HepG2 (cell line): Measurements from ENCODE around the gene HSD3B7. TPM values are rescaled to one million over a fixed set of nuclear protein-coding genes. Genes with fewer than 3 reads are reported as not detected.
A peak's percentile ranks its signal among the peaks of the same experiment; 100 is the strongest.

Experiments
- AFF4 ChIP-seq: sonication (generic); formaldehyde crosslinking; IDR thresholded peaks from 2 replicates; pipeline ENCODE4 v1.4.0; 2020; ENCODE audit warnings: missing genetic modification reagents
- ATAD3A ChIP-seq: sonication (generic); formaldehyde crosslinking; IDR thresholded peaks from 2 replicates; pipeline ENCODE4 v1.4.0; 2020; ENCODE audit warnings: missing genetic modification reagents
- BHLHE40 ChIP-seq: IDR thresholded peaks from 2 replicates; pipeline ENCODE4 v1.6.1; 2011; ENCODE audit warnings: low read length, improper control_type of control experiment
- CEBPB ChIP-seq: IDR thresholded peaks from 2 replicates; pipeline ENCODE4 v1.6.1; 2011; ENCODE audit warnings: low read depth, low read length, improper control_type of control experiment, borderline replicate concordance
- CEBPZ ChIP-seq: IDR thresholded peaks from 2 replicates; pipeline ENCODE4 v1.6.1; 2012; ENCODE audit warnings: low read length, improper control_type of control experiment
- GTF2F1 ChIP-seq: fragments of 150-350 bp; IDR thresholded peaks from 2 replicates; pipeline ENCODE4 v1.6.1; 2014; ENCODE audit warnings: low read length
- HNRNPH1 ChIP-seq: fragments of 200-400 bp; formaldehyde crosslinking; optimal IDR thresholded peaks from 2 replicates; pipeline ENCODE3; 2017; ENCODE audit warnings: mild to moderate bottlenecking, low read depth, low read length
- SNRNP70 ChIP-seq: fragments of 200-400 bp; formaldehyde crosslinking; IDR thresholded peaks from 2 replicates; pipeline ENCODE4 v1.6.1; 2017; ENCODE audit warnings: mild to moderate bottlenecking, low read depth, low read length, moderate library complexity
- SOX6 ChIP-seq, 2 experiments: fragments of 450-650 bp in 1 of 2; sonication (generic) in 1 of 2; formaldehyde crosslinking in 1 of 2; IDR thresholded peaks; 2 replicates each; pipeline versions ENCODE4 v1.4.0 to v1.6.1; 2017 to 2020; ENCODE audit warnings: antibody characterized with exemption in 1 of 2, mild to moderate bottlenecking in 1 of 2, missing genetic modification reagents in 1 of 2
- TGIF2 ChIP-seq: IDR thresholded peaks from 2 replicates; pipeline ENCODE4 v1.6.1; 2016; ENCODE audit warnings: control low read depth, missing compliant biosample characterization
- TRAFD1 ChIP-seq: sonication (generic); formaldehyde crosslinking; IDR thresholded peaks from 2 replicates; pipeline ENCODE4 v1.5.1; 2020; ENCODE audit warnings: missing genetic modification reagents, mild to moderate bottlenecking, borderline replicate concordance
- ZEB1 ChIP-seq: IDR thresholded peaks from 2 replicates; pipeline ENCODE4 v1.6.1; 2012; ENCODE audit warnings: mild to moderate bottlenecking, low read depth, inconsistent platforms; ENCODE audit not compliant: insufficient replicate concordance
- ZFX ChIP-seq: sonication (generic); formaldehyde crosslinking; IDR thresholded peaks from 2 replicates; pipeline ENCODE4 v1.4.0; 2020; ENCODE audit warnings: mild to moderate bottlenecking, low read depth, missing genetic modification reagents, moderate library complexity
- ZNF329 ChIP-seq: sonication (generic); formaldehyde crosslinking; IDR thresholded peaks from 2 replicates; pipeline ENCODE4 v1.9.0; 2021; ENCODE audit warnings: low read depth, mild to moderate bottlenecking, missing genetic modification reagents
- ZNF33A ChIP-seq: sonication (generic); formaldehyde crosslinking; IDR thresholded peaks from 2 replicates; pipeline ENCODE4 v1.5.1; 2020; ENCODE audit warnings: missing genetic modification reagents, mild to moderate bottlenecking, moderate library complexity, borderline replicate concordance
- ZNF513 ChIP-seq: sonication (generic); formaldehyde crosslinking; conservative IDR thresholded peaks from 2 replicates; pipeline ENCODE4 v1.5.0; 2020; ENCODE audit warnings: missing genetic modification reagents
- ZNF784 ChIP-seq: sonication (generic); formaldehyde crosslinking; IDR thresholded peaks from 2 replicates; pipeline ENCODE4 v1.5.1; 2020; ENCODE audit warnings: missing genetic modification reagents, mild to moderate bottlenecking, borderline replicate concordance
- polyA plus RNA-seq, 8 experiments: library from polyadenylated mRNA; depleted of rRNA in 3 of 8; stranded (reverse) in 7 of 8; unstranded in 1 of 8; fragments of >200 nt; fragmentation: Illumina TruSeq in 4 of 8; extraction: Trizol in 4 of 8; gene quantifications; 2 replicates each; pipeline versions ENCODE4 v1.2.1 to v1.2.3, GENCODE V29; 2011 to 2016; ENCODE audit warnings: low read depth in 4 of 8, missing spikeins in 1 of 8, mixed read lengths in 1 of 8; ENCODE audit not compliant: insufficient read depth in 1 of 8
- total RNA-seq, 5 experiments: library from RNA; depleted of rRNA; stranded (reverse); fragments of >200 nt; fragmentation: Illumina TruSeq; extraction: Trizol; gene quantifications; 2 replicates each; pipeline ENCODE4 v1.2.3, GENCODE V29; 2016; ENCODE audit warnings: low read depth in 1 of 5

HSD3B7 gene
- total and polyA plus RNA-seq, 2 of the 13 experiments (the other 11 are each of a cell fraction or from before 2014, with no cell fraction given), result 32.9 to 69.7 TPM

GRCh38 chr16:30996324-30996984, 11.4 kb downstream of the HSD3B7 start (continued):
- TF ChIP-seq TRAFD1 (no peak), ZEB1 (peak; percentile 78), GTF2F1 (no peak), CEBPB (no peak), ZNF329 (CRISPR knock-in tag) (no peak), CEBPZ (no peak), AFF4 (no peak), ZNF33A (CRISPR knock-in tag) (no peak), ZNF513 (CRISPR knock-in tag) (no peak), ZFX (CRISPR knock-in tag) (no peak), BHLHE40 (no peak), SOX6 (IDR thresholded peaks at IDR 0.05) (no peak), SOX6 (CRISPR knock-in tag; IDR thresholded peaks at IDR 0.05) (peak; percentile 13; the same call in 1 of the 2 replicates), ZNF784 (CRISPR knock-in tag) (no peak), HNRNPH1 (no peak), ATAD3A (CRISPR knock-in tag) (no peak), TGIF2 (CRISPR knock-in tag) (0 out of 2 replicates have a peak, but pooled peaks have one; percentile 55), SNRNP70 (no peak)
